PC-9 (cell line): ENCODE data around the gene PCDH15. TPM values are rescaled to one million over a fixed set of nuclear protein-coding genes. Genes with fewer than 3 reads are reported as not detected.

Experiments used
- BruUV-seq: library from RNA; stranded (reverse); fragments of 400-500 nt; replicated peaks from 2 replicates; lab custom pipeline; 2021; lab: Mats Ljungman, UMichigan
- CTCF ChIA-PET: fragments of 300-600 bp; sonication (Branson Sonifier 250); formaldehyde crosslinking; loops from one replicate; lab custom pipeline; 2022; ENCODE audit warnings: antibody characterized with exemption; lab: Charles Lee
- POLR2A ChIA-PET: fragments of 300-600 bp; sonication (Branson Sonifier 250); formaldehyde crosslinking; loops from one replicate; lab custom pipeline; 2022; ENCODE audit warnings: antibody characterized with exemption; ENCODE audit not compliant: unreplicated experiment; lab: Charles Lee
- DNase-seq, 2 experiments: peaks; one replicate each; pipeline versions ENCODE4 v3.0.0 to v3.0.0-alpha.2; 2015 to 2022; ENCODE audit warnings: mixed read lengths in 1 of 2
- H2AFZ ChIP-seq: fragments of 200-600 bp; sonication (generic); 2 replicates; pipeline ENCODE4 v1.8.1; 2017; ENCODE audit warnings: antibody characterized with exemption
- H3F3A ChIP-seq: fragments of 200-600 bp; sonication (generic); 2 replicates; pipeline ENCODE4 v1.8.1; 2017; ENCODE audit warnings: antibody characterized with exemption, mild to moderate bottlenecking, low read depth; ENCODE audit not compliant: insufficient read depth
- H3K27ac ChIP-seq: fragments of 200-600 bp; sonication (generic); 2 replicates; pipeline ENCODE4 v1.6.1; 2016; ENCODE audit warnings: mixed run types
- H3K27me3 ChIP-seq: fragments of 200-600 bp; sonication (generic); 2 replicates; pipeline ENCODE4 v1.6.1; 2016; ENCODE audit warnings: low read depth, mixed run types; ENCODE audit not compliant: insufficient read depth
- H3K36me3 ChIP-seq: fragments of 200-600 bp; sonication (generic); 2 replicates; pipeline ENCODE4 v1.6.1; 2016; ENCODE audit warnings: low read depth, mixed run types
- H3K4me1 ChIP-seq: fragments of 200-600 bp; sonication (generic); replicated peaks from 2 replicates; pipeline ENCODE4 v1.6.1; 2016; ENCODE audit warnings: mixed run types; ENCODE audit not compliant: insufficient read depth
- H3K4me2 ChIP-seq: fragments of 200-600 bp; sonication (generic); 2 replicates; pipeline ENCODE4 v1.6.1; 2017; ENCODE audit warnings: mixed run types
- H3K4me3 ChIP-seq: fragments of 200-600 bp; sonication (generic); 2 replicates; pipeline ENCODE4 v1.6.1; 2016; ENCODE audit warnings: mixed run types
- H3K79me2 ChIP-seq: fragments of 200-600 bp; sonication (generic); 2 replicates; pipeline ENCODE4 v1.6.1; 2017; ENCODE audit warnings: low read depth, mixed run types
- H3K9me2 ChIP-seq: fragments of 200-600 bp; sonication (generic); 2 replicates; pipeline ENCODE4 v1.8.1; 2017; ENCODE audit warnings: mild to moderate bottlenecking; ENCODE audit not compliant: insufficient read depth
- H3K9me3 ChIP-seq: fragments of 200-600 bp; sonication (generic); 2 replicates; pipeline ENCODE4 v1.8.1; 2016; ENCODE audit warnings: low read depth; ENCODE audit not compliant: insufficient read depth
- H4K20me1 ChIP-seq: fragments of 200-600 bp; sonication (generic); 2 replicates; pipeline ENCODE4 v1.8.1; 2017; ENCODE audit not compliant: insufficient read depth
- CTCF ChIP-seq: fragments of 200-600 bp; sonication (generic); conservative IDR thresholded peaks from 2 replicates; pipeline ENCODE4 v1.6.1; 2017; ENCODE audit warnings: mixed run types, antibody characterized with exemption, mild to moderate bottlenecking, moderate library complexity
- EZH2 ChIP-seq: fragments of 200-600 bp; sonication (generic); IDR thresholded peaks from 2 replicates; pipeline ENCODE4 v1.8.0; 2017; ENCODE audit warnings: antibody characterized with exemption, low read depth
- intact Hi-C: fragments of 100-400 bp; cut with micrococcal nuclease; formaldehyde crosslinking; loops from one replicate; pipeline ENCODE4 v1.10.0; 2022; ENCODE audit not compliant: unreplicated experiment
- total RNA-seq: library from RNA; stranded (reverse); gene quantifications from 2 replicates; pipeline ENCODE4 v1.2.3, GENCODE V29; 2021

Gene PCDH15
- total RNA-seq, 1 experiment from 2014 or later, result not detected

GRCh38 chr10:54577682-54578081 lies 223.3 kb downstream of the PCDH15 start:
- no peak for TF ChIP-seq CTCF
- no peak for TF ChIP-seq EZH2
- ChIA-PET POLR2A (no interaction called here), CTCF (no interaction called here)

GRCh38 chr10:54576541-54576940 lies 224.5 kb downstream of the PCDH15 start:
- ChIA-PET POLR2A (no interaction called here), CTCF (no interaction called here)
- intact Hi-C loops, result no loop called here
- Histone ChIP-seq H3K36me3 (no peaks in the 10 kb centered on the region), H3K4me2 (no peak overlapping the region), H3K27me3 (no peaks in the 10 kb centered on the region), H3K27ac (no peak overlapping the region), H2AFZ (no peak overlapping the region), H3K4me3 (no peak overlapping the region), H3K4me1 (no peaks in the 10 kb centered on the region), H3K9me2 (no peaks in the 10 kb centered on the region), H3K9me3 (no peaks in the 10 kb centered on the region), H3K79me2 (no peaks in the 10 kb centered on the region), H3F3A (no peaks in the 10 kb centered on the region), H4K20me1 (no peaks in the 10 kb centered on the region)
- BruUV-seq, result no TSS peak
- no peak for TF ChIP-seq EZH2
- TF ChIP-seq CTCF, result no peak
- DNase-seq, result no peak

More at GRCh38 chr10:54577682-54578081, 223.3 kb downstream of the PCDH15 start:
- Histone ChIP-seq H2AFZ (no peak overlapping the region), H3K36me3 (no peaks in the 10 kb centered on the region), H3K79me2 (no peaks in the 10 kb centered on the region), H3K4me1 (no peaks in the 10 kb centered on the region), H3K9me2 (no peaks in the 10 kb centered on the region), H4K20me1 (no peaks in the 10 kb centered on the region), H3F3A (no peaks in the 10 kb centered on the region), H3K9me3 (no peaks in the 10 kb centered on the region), H3K4me3 (no peak overlapping the region), H3K27ac (no peak overlapping the region), H3K4me2 (no peak overlapping the region), H3K27me3 (no peaks in the 10 kb centered on the region)
- no TSS peak for BruUV-seq
- no peak for DNase-seq
- intact Hi-C loops, result no loop called here

GRCh38 chr10:54559498-54559897 lies 241.5 kb downstream of the PCDH15 start:
- H3K4me3 ChIP-seq, result no peak overlapping the region
- no peak for TF ChIP-seq CTCF
- no peak for TF ChIP-seq EZH2
- intact Hi-C loops, result no loop called here
- no peaks in the 10 kb centered on the region for H3K9me3 ChIP-seq
- ChIA-PET POLR2A (no interaction called here), CTCF (no interaction called here)
- no peaks in the 10 kb centered on the region for H4K20me1 ChIP-seq
- H3F3A ChIP-seq, result no peaks in the 10 kb centered on the region
- no peak overlapping the region for H3K4me2 ChIP-seq
- H3K79me2 ChIP-seq, result no peaks in the 10 kb centered on the region
- no peaks in the 10 kb centered on the region for H3K4me1 ChIP-seq
- no TSS peak for BruUV-seq
- no peak overlapping the region for H2AFZ ChIP-seq
- 0 out of 2 replicates have a peak, but pooled peaks cover 3% of the 10 kb centered on the region for H3K9me2 ChIP-seq
- no peaks in the 10 kb centered on the region for H3K36me3 ChIP-seq
- no peak overlapping the region for H3K27ac ChIP-seq
- DNase-seq, result no peak
- H3K27me3 ChIP-seq, result no peaks in the 10 kb centered on the region
